ENCODE data around the gene PALLD.

GRCh38 chr4:168621806-168622589 lies 125.1 kb downstream of the PALLD start:
- TF ChIP-seq POLR2AphosphoS5 (IDR thresholded peaks at IDR 0.05; ENCODE audit: low read depth, low read length) (no peak), CTCF (IDR thresholded peaks at IDR 0.05 in 2 of 3, conservative IDR thresholded peaks at IDR 0.05 in 1 of 3; ENCODE audit: borderline replicate concordance in 1 of 3, insufficient read depth in 1 of 3, low read depth in 2 of 3, low read length in 2 of 3) (no peak), MAX (IDR thresholded peaks at IDR 0.05) (no peak), EZH2 (IDR thresholded peaks at IDR 0.05) (no peak), POLR2A (IDR thresholded peaks at IDR 0.05; ENCODE audit: borderline replicate concordance, extremely low read depth, insufficient read depth, insufficient read length) (no peak), ELF1 (IDR thresholded peaks at IDR 0.05; ENCODE audit: borderline replicate concordance, low read depth) (no peak), CBX3 (IDR thresholded peaks at IDR 0.05; ENCODE audit: low read depth) (no peak), REST (IDR thresholded peaks at IDR 0.05; ENCODE audit: low read depth) (no peak), YY1 (IDR thresholded peaks at IDR 0.05; ENCODE audit: extremely low read depth, insufficient replicate concordance, low read depth, low read length) (no peak), SP1 (IDR thresholded peaks at IDR 0.05; ENCODE audit: low read depth) (no peak), ZFX (IDR thresholded peaks at IDR 0.05) (no peak), EGR1 (IDR thresholded peaks at IDR 0.05; ENCODE audit: low read depth) (no peak), SRF (IDR thresholded peaks at IDR 0.05; ENCODE audit: low read depth) (no peak)
